GM08714 (cell line): ENCODE results near the gene RET.

Experiments used
- H3K4me3 ChIP-seq: fragments of 200-500 bp; sonication (Bioruptor generic); 2 replicates; pipeline ENCODE4 v1.5.1; 2014; ENCODE audit warnings: mild to moderate bottlenecking, low read length, inconsistent platforms
- ZNF274 ChIP-seq: IDR thresholded peaks from 2 replicates; pipeline ENCODE4 v1.6.1; 2012; ENCODE audit warnings: mild to moderate bottlenecking, low read depth, low read length

The RET gene

GRCh38 chr10:43076876-43077420 is at the start of gene RET:
TSS of gene RET (plus strand) at chr10:43077069. CDS start at chr10:43077259, 190 bp downstream.
- H3K4me3 ChIP-seq = peak within 1 kb of the TSS; percentile 4; the same call in 1 of the 2 replicates

GRCh38 chr10:43027331-43027955 is 49.4 kb upstream of the RET start:
- H3K4me3 ChIP-seq = no peak overlapping the region
- TF ChIP-seq ZNF274 = no peak

More at GRCh38 chr10:43076876-43077420, at the start of gene RET:
- no peak for TF ChIP-seq ZNF274

- no peak for TF ChIP-seq ZNF274
- no peak overlapping the region for H3K4me3 ChIP-seq
These were observed 48.7 kb upstream of the RET start for GRCh38 chr10:43028143-43028542.

GRCh38 chr10:43029043-43029442 is 47.8 kb upstream of the RET start:
- no peak for TF ChIP-seq ZNF274
- no peak overlapping the region for H3K4me3 ChIP-seq

GRCh38 chr10:43032613-43033012 is 44.3 kb upstream of the RET start:
- no peak overlapping the region for H3K4me3 ChIP-seq
- no peak for TF ChIP-seq ZNF274

- no peak overlapping the region for H3K4me3 ChIP-seq
- TF ChIP-seq ZNF274 = no peak
These were observed 41.1 kb upstream of the RET start for GRCh38 chr10:43035800-43036199.

- no peak for TF ChIP-seq ZNF274
- no peak overlapping the region for H3K4me3 ChIP-seq
These were observed 40.1 kb upstream of the RET start for GRCh38 chr10:43036481-43037428.

- no peak overlapping the region for H3K4me3 ChIP-seq
- TF ChIP-seq ZNF274 = no peak
These were observed 39.4 kb upstream of the RET start for GRCh38 chr10:43037440-43037839.

GRCh38 chr10:43037942-43038782 is 38.7 kb upstream of the RET start:
- H3K4me3 ChIP-seq = no peak overlapping the region
- TF ChIP-seq ZNF274 = no peak

GRCh38 chr10:43038783-43039623 is 37.9 kb upstream of the RET start:
- no peak overlapping the region for H3K4me3 ChIP-seq
- no peak for TF ChIP-seq ZNF274

GRCh38 chr10:43039624-43040481 is 37.0 kb upstream of the RET start:
- no peak overlapping the region for H3K4me3 ChIP-seq
- no peak for TF ChIP-seq ZNF274
